ENCODE data around the gene TRPV6. TPM values are rescaled to one million over a fixed set of nuclear protein-coding genes. Genes with fewer than 3 reads are reported as not detected.

TRPV6 gene
- total and polyA plus RNA-seq, 10 donors, result 0.05 to 0.32 (median 0.25) TPM; not detected in 3

DNA sequence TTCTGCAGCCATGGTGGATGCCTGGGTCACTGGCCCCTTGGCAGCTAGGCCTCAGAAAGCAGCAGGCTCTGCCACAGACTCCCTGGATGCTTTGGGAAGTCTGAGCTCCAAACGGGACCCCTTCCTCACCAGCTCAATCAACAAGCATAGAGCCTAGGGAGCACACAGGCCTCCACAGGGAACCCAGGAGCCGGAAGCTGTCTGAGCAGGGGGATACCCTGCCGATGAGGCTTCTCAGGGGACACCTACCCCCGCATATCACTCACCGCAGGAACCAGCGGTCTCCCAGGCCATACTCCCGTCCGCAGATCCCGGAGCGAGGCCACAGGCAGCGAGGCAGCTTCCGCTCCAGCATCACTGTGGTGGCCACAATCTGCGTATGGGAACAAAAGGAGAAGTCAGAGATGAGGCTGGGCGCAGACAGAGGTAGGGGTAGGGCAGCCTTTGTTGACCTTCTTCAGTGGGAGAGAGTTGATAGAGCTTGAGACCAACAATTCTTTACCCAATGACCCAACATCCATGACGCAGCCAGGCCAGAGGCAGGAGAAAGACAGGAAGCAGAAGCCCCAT, 13.4 kb downstream of the TRPV6 start:
- DNase-seq, result no peak
- peaks cover 0 to 4% (median 0%) of the 10 kb centered on the region in 8 donors for H3K9me3 ChIP-seq
- H3K36me3 ChIP-seq, result peaks cover 0 to 48% (median 6%) of the 10 kb centered on the region in 6 donors
- H3K4me3 ChIP-seq, result no peak overlapping the region
- no peaks in the 10 kb centered on the region for H3K4me1 ChIP-seq
- no peak overlapping the region for H3K27ac ChIP-seq
- intact Hi-C loops (cut with DNase I; ENCODE audit: low total_unique reads), result no loop called here
- TF ChIP-seq POLR2A (IDR thresholded peaks at IDR 0.05) (no peak), POLR2AphosphoS5 (IDR thresholded peaks at IDR 0.05) (no peak)
- TF ChIP-seq, protein P1, sequence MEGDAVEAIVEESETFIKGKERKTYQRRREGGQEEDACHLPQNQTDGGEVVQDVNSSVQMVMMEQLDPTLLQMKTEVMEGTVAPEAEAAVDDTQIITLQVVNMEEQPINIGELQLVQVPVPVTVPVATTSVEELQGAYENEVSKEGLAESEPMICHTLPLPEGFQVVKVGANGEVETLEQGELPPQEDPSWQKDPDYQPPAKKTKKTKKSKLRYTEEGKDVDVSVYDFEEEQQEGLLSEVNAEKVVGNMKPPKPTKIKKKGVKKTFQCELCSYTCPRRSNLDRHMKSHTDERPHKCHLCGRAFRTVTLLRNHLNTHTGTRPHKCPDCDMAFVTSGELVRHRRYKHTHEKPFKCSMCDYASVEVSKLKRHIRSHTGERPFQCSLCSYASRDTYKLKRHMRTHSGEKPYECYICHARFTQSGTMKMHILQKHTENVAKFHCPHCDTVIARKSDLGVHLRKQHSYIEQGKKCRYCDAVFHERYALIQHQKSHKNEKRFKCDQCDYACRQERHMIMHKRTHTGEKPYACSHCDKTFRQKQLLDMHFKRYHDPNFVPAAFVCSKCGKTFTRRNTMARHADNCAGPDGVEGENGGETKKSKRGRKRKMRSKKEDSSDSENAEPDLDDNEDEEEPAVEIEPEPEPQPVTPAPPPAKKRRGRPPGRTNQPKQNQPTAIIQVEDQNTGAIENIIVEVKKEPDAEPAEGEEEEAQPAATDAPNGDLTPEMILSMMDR (IDR thresholded peaks at IDR 0.05 in 8 of 11, conservative IDR thresholded peaks at IDR 0.05 in 3 of 11), result no peak
- peaks cover 0 to 4% (median 0%) of the 10 kb centered on the region in 7 donors for H3K27me3 ChIP-seq (replicated peaks in 1 of 7)
- WGBS, 5 donors, result 74 to 97% (median 87%) methylated on average over 15 of the region's 15 CpGs

- no peak for DNase-seq
- Histone ChIP-seq H3K4me1 (no peaks in the 10 kb centered on the region), H3K4me3 (no peak overlapping the region), H3K36me3 (peaks cover 0 to 48% (median 6%) of the 10 kb centered on the region in 6 donors), H3K27me3 (replicated peaks in 1 of 7) (no peaks in the 10 kb centered on the region), H3K27ac (no peak overlapping the region), H3K9me3 (peaks cover 0 to 4% (median 0%) of the 10 kb centered on the region in 8 donors)
- WGBS, 5 donors, result 88 to 94% (median 91%) methylated on average over 23 of the region's 23 CpGs
- intact Hi-C loops (cut with DNase I; ENCODE audit: low total_unique reads), result no loop called here
- TF ChIP-seq POLR2A (IDR thresholded peaks at IDR 0.05), result no peak
- TF ChIP-seq POLR2AphosphoS5 (IDR thresholded peaks at IDR 0.05), result no peak
- TF ChIP-seq, protein P1 (IDR thresholded peaks at IDR 0.05 in 8 of 11, conservative IDR thresholded peaks at IDR 0.05 in 3 of 11), result no peak
Observed at GRCh38 chr7:142871260-142872105, 14.1 kb downstream of the TRPV6 start.

- intact Hi-C loops (cut with DNase I; ENCODE audit: low total_unique reads), result no loop called here
- H3K27ac ChIP-seq, result no peak overlapping the region
- no peak for DNase-seq
Observed at GRCh38 chr7:142870566-142871259, 14.8 kb downstream of the TRPV6 start.

More at GRCh38 chr7:142870566-142871259, 14.8 kb downstream of the TRPV6 start:
- peaks cover 0 to 48% (median 6%) of the 10 kb centered on the region in 6 donors for H3K36me3 ChIP-seq
- H3K9me3 ChIP-seq, result peaks cover 0 to 4% (median 0%) of the 10 kb centered on the region in 8 donors
- H3K27me3 ChIP-seq (replicated peaks in 1 of 7), result no peaks in the 10 kb centered on the region
- H3K4me1 ChIP-seq, result no peaks in the 10 kb centered on the region
- 89 to 95% (median 92%) methylated on average over 7 to 14 of the region's 14 CpGs for WGBS, 5 donors
- H3K4me3 ChIP-seq, result no peak overlapping the region
- TF ChIP-seq POLR2A (IDR thresholded peaks at IDR 0.05) (no peak), POLR2AphosphoS5 (IDR thresholded peaks at IDR 0.05) (no peak)
- TF ChIP-seq, protein P1 (IDR thresholded peaks at IDR 0.05 in 8 of 11, conservative IDR thresholded peaks at IDR 0.05 in 3 of 11), result no peak
